Measurements from ENCODE around the gene KIAA0319L. TPM values are rescaled to one million over a fixed set of nuclear protein-coding genes. Genes with fewer than 3 reads are reported as not detected.

KIAA0319L gene
- total RNA-seq, 1 experiment from 2014 or later: 72.0 TPM

- intact Hi-C loops (cut with micrococcal nuclease; ENCODE audit: unreplicated experiment): no loop called here
- Histone ChIP-seq H3K9me3 (ENCODE audit: insufficient read depth, low read depth) (no peaks in the 10 kb centered on the region), H3K79me2 (ENCODE audit: low read depth) (no peaks in the 10 kb centered on the region), H3K27me3 (ENCODE audit: insufficient read depth, low read depth) (no peaks in the 10 kb centered on the region), H3K4me3 (no peak overlapping the region), H3F3A (ENCODE audit: insufficient read depth, low read depth) (no peaks in the 10 kb centered on the region), H3K4me1 (replicated peaks; ENCODE audit: insufficient read depth) (no peaks in the 10 kb centered on the region), H3K9me2 (ENCODE audit: insufficient read depth) (no peaks in the 10 kb centered on the region), H2AFZ (no peak overlapping the region), H4K20me1 (ENCODE audit: insufficient read depth) (no peaks in the 10 kb centered on the region), H3K36me3 (ENCODE audit: low read depth) (no peaks in the 10 kb centered on the region), H3K4me2 (no peak overlapping the region), H3K27ac (no peak overlapping the region)
- POLR2A ChIA-PET (ENCODE audit: unreplicated experiment): no interaction called here
- no peak for DNase-seq
- no TSS peak for BruUV-seq (replicated peaks)
- CTCF ChIA-PET: no interaction called here
- TF ChIP-seq CTCF (conservative IDR thresholded peaks at IDR 0.05): no peak
- TF ChIP-seq EZH2 (IDR thresholded peaks at IDR 0.05; ENCODE audit: low read depth): no peak
Measured at GRCh38 chr1:35591211-35591610, 34.0 kb upstream of the KIAA0319L start.

- Histone ChIP-seq H3K36me3 (ENCODE audit: low read depth) (no peaks in the 10 kb centered on the region), H3K4me2 (no peak overlapping the region), H3K27ac (no peak overlapping the region), H3K27me3 (ENCODE audit: insufficient read depth, low read depth) (no peaks in the 10 kb centered on the region), H3K4me1 (replicated peaks; ENCODE audit: insufficient read depth) (no peaks in the 10 kb centered on the region), H2AFZ (no peak overlapping the region), H3K9me2 (ENCODE audit: insufficient read depth) (no peaks in the 10 kb centered on the region), H3F3A (ENCODE audit: insufficient read depth, low read depth) (no peaks in the 10 kb centered on the region), H3K9me3 (ENCODE audit: insufficient read depth, low read depth) (no peaks in the 10 kb centered on the region), H3K79me2 (ENCODE audit: low read depth) (no peaks in the 10 kb centered on the region), H4K20me1 (ENCODE audit: insufficient read depth) (no peaks in the 10 kb centered on the region), H3K4me3 (no peak overlapping the region)
- intact Hi-C loops (cut with micrococcal nuclease; ENCODE audit: unreplicated experiment): no loop called here
- DNase-seq: no peak
- ChIA-PET CTCF (no interaction called here), POLR2A (ENCODE audit: unreplicated experiment) (no interaction called here)
- BruUV-seq (replicated peaks): no TSS peak
- TF ChIP-seq CTCF (conservative IDR thresholded peaks at IDR 0.05): no peak
- TF ChIP-seq EZH2 (IDR thresholded peaks at IDR 0.05; ENCODE audit: low read depth): no peak
Measured at GRCh38 chr1:35590476-35591040, 33.4 kb upstream of the KIAA0319L start.

GRCh38 chr1:35589516-35590427 is 32.6 kb upstream of the KIAA0319L start:
- no peak for DNase-seq
- H3F3A ChIP-seq (ENCODE audit: insufficient read depth, low read depth): no peaks in the 10 kb centered on the region
- no peak overlapping the region for H2AFZ ChIP-seq
- H3K4me1 ChIP-seq (replicated peaks; ENCODE audit: insufficient read depth): no peaks in the 10 kb centered on the region
- H3K79me2 ChIP-seq (ENCODE audit: low read depth): no peaks in the 10 kb centered on the region
- no peaks in the 10 kb centered on the region for H3K36me3 ChIP-seq (ENCODE audit: low read depth)
- TF ChIP-seq CTCF (conservative IDR thresholded peaks at IDR 0.05) (no peak), EZH2 (IDR thresholded peaks at IDR 0.05; ENCODE audit: low read depth) (no peak)
- H3K27ac ChIP-seq: no peak overlapping the region
- intact Hi-C loops (cut with micrococcal nuclease; ENCODE audit: unreplicated experiment): no loop called here
- BruUV-seq (replicated peaks): no TSS peak
- H3K4me3 ChIP-seq: no peak overlapping the region
- POLR2A ChIA-PET (ENCODE audit: unreplicated experiment): no interaction called here
- no peaks in the 10 kb centered on the region for H3K9me2 ChIP-seq (ENCODE audit: insufficient read depth)
- no peaks in the 10 kb centered on the region for H3K9me3 ChIP-seq (ENCODE audit: insufficient read depth, low read depth)
- CTCF ChIA-PET: no interaction called here
- H4K20me1 ChIP-seq (ENCODE audit: insufficient read depth): no peaks in the 10 kb centered on the region
- H3K4me2 ChIP-seq: no peak overlapping the region
- no peaks in the 10 kb centered on the region for H3K27me3 ChIP-seq (ENCODE audit: insufficient read depth, low read depth)
